GDM1 (cell line): ENCODE data around the gene TFIP11.

Experiments used
- DNase-seq: peaks from one replicate; lab custom pipeline; 2025; lab: John Stamatoyannopoulos, UW

Gene TFIP11

GRCh38 chr22:26447584-26448329 is 64.5 kb downstream of the TFIP11 start:
- no peak for DNase-seq

DNA sequence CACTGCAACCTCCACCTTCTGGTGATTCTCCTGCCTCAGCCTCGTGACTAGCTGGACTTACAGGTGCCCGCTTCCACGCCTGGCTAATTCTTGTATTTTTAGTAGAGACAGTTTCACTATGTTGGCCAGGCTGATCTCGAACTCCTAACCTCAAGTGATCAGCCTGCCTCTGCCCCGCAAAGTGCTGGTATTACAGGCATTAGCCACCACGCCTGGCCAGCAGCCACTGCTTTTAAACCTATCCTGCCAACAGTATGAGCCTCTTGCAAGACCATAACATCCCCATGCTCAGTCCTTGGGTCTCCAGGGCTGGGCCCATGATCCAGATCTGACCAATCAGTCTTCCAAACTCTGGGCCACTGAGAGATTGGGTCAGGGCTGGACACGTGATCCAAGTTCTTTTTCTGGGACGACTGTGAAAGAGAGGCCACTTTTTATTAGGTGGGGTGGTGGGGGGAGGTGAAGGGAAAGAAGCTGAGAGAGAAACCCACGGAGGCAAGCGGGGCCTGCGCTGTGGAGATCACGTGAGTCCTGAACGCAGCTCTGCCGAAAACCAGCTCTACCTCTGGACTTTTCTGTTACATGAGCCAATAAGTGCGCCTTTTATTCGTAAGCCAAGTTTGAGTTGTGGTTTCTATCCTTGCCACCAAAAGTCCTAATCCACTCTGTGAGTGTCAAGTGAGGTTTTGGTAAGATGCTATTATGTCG is 65.3 kb downstream of the TFIP11 start:
- DNase-seq = no peak

DNA sequence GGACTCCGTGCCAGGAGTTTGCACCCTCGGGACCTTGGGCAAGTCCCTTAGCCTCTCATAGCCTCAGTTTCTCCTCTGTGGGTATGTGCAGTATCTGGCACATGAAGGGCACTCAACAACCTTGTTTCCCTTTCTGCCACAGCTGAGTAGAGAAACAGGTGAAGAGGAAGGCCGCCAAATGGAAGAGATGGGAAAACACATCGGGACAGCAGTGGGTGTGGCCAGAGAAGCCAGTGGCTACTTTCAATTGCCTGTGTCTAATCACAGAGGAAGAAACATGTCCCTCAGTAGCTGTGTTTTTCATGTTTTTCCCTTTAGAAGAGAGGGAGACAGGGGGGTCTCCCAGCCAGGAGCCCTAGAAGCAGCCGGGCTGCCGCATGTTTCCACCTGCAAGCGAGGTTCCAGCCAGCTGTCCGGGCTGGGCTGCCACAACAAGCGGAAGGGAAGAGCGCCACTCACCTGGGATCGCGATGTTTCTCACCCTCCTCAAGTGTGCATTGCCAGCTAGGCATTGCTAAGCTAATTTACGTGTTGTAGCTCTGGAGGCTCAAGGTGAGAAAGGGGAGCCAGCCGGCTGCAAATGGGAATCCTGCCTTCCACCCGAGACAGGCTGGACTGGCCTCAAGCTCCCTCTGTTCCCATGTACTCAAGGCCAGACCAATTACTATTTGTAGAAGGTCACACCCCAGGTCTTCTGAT is 66.5 kb downstream of the TFIP11 start:
- DNase-seq = no peak

DNA sequence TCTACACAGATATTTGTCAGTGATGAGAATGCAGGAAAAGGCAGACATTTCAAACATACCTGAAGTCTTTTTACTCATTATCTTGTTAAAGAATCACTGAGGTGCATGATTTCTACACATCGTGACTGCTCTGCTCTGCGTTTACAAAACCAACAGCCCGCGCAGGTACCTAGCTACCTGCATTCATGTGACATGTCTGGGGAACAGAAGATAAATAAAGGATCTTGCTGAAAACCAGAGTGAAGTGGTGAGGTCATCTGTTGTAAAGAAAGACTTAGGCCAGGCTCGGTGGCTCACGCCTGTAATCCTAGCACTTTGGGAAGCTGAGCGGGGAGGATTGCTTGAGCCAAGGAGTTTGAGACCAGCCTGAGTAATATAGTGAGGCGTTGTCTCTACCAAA is 67.5 kb downstream of the TFIP11 start:
- no peak for DNase-seq

DNA sequence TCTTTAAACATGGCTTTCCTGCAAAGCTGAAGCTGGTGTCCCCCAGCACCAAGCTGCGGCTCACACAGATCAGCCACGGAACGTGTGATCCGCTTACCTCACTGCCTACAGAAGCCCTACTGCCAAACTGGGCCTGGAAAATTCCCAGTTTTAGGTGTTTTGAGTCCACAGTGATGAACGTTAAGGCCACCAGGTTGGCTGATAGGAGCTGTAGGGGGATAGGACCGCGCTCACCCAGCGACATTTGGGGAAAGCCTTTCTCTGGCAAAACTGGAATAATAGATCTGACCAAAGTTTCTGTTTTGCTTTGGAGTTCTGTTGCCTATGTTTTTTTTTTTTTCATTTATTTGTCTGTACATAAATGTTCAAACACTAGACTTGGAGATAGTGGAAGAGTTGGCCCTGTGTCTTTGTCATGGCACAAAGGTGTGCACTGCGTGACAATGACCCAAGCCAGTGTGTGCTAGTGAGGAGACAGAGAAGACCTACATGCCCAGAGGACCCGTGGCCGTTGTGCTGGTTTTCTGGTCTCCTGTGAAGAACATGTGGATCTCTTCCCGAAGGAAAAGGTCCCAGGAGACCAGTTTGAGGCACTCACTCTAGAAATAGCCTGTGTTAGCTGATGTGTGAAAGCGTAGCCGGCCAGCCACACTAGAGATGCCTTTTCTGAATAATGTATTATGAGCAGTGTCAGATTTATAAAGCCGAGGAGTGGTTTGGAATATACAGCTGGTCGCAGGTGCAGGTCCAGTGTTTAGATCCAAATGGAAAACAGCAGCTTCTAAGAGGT is 68.2 kb downstream of the TFIP11 start:
- no peak for DNase-seq

DNA sequence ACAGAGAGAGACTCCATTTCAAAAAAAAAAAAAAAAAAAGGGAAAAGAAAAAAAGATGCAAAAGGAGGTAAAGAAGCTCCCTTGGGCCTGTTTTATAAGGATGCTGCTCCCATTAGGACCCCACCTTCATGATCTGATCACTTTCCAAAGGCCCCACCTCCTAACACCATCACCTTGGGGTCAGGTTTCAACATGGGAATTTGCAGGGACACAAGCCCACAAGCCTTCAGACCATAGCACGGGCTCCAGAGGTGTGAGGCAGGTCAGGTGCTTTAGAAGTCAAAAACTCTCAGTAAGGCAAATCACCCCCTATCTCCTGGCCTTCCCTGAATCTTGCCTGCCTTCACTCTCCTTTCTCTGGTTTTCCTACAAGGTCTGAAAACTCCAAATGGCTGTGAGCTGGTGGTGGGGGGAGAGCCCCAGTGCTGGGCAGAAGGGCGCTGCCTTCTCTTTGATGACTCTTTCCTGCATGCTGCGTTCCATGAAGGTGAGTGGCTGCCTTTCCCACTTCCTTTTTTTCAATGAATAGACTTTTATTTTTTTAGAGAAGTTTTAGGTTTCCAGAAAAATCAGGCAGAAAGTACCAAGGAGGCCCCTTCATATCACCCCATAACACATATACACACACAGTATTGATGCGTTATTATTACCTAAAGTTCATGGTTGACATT is 70.1 kb downstream of the TFIP11 start:
- DNase-seq = no peak
